ENCODE measurements around the gene SUV39H1.

SUV39H1 gene

GRCh38 chrX:48749182-48749581 lies 52.6 kb downstream of the SUV39H1 start:
- H3K79me2 ChIP-seq (ENCODE audit: insufficient read depth, low read length), result no peaks in the 10 kb centered on the region
- H3K9me3 ChIP-seq (ENCODE audit: insufficient read depth, low read depth, low read length), result no peaks in the 10 kb centered on the region
- no peaks in the 10 kb centered on the region for H4K20me1 ChIP-seq (ENCODE audit: insufficient read depth, low read length, poor library complexity, severe bottlenecking)
- no peak overlapping the region for H3K4me2 ChIP-seq (ENCODE audit: low read depth, low read length, poor library complexity, severe bottlenecking)
- no peaks in the 10 kb centered on the region for H3K9me2 ChIP-seq (replicated peaks; ENCODE audit: low read depth, low read length)
- no peak overlapping the region for H3K4me3 ChIP-seq (ENCODE audit: low read length, poor library complexity, severe bottlenecking)
- H3F3A ChIP-seq (ENCODE audit: low read depth), result no peaks in the 10 kb centered on the region
- no peaks in the 10 kb centered on the region for H3K4me1 ChIP-seq (ENCODE audit: insufficient read depth, low read length, poor library complexity, severe bottlenecking)
- H3K36me3 ChIP-seq (ENCODE audit: insufficient read depth, low read length), result no peaks in the 10 kb centered on the region
- no peak for TF ChIP-seq CTCF (conservative IDR thresholded peaks at IDR 0.05; ENCODE audit: low read length)
- TF ChIP-seq EZH2phosphoT487 (IDR thresholded peaks at IDR 0.05; ENCODE audit: borderline replicate concordance), result no peak
- H2AFZ ChIP-seq (ENCODE audit: low read length), result no peak overlapping the region
- no peak overlapping the region for H3K9ac ChIP-seq (ENCODE audit: low read depth, low read length, poor library complexity, severe bottlenecking)
- H3K27me3 ChIP-seq (ENCODE audit: insufficient read depth, low read length, poor library complexity, severe bottlenecking), result no peaks in the 10 kb centered on the region

GRCh38 chrX:48751343-48751742 lies 54.8 kb downstream of the SUV39H1 start:
- H3K4me2 ChIP-seq (ENCODE audit: low read depth, low read length, poor library complexity, severe bottlenecking), result no peak overlapping the region
- H3K27me3 ChIP-seq (ENCODE audit: insufficient read depth, low read length, poor library complexity, severe bottlenecking), result no peaks in the 10 kb centered on the region
- no peaks in the 10 kb centered on the region for H3F3A ChIP-seq (ENCODE audit: low read depth)
- H3K9me3 ChIP-seq (ENCODE audit: insufficient read depth, low read depth, low read length), result no peaks in the 10 kb centered on the region
- no peaks in the 10 kb centered on the region for H3K36me3 ChIP-seq (ENCODE audit: insufficient read depth, low read length)
- H3K79me2 ChIP-seq (ENCODE audit: insufficient read depth, low read length), result no peaks in the 10 kb centered on the region
- H3K4me3 ChIP-seq (ENCODE audit: low read length, poor library complexity, severe bottlenecking), result no peak overlapping the region
- TF ChIP-seq EZH2phosphoT487 (IDR thresholded peaks at IDR 0.05; ENCODE audit: borderline replicate concordance) (no peak), CTCF (conservative IDR thresholded peaks at IDR 0.05; ENCODE audit: low read length) (no peak)
- no peaks in the 10 kb centered on the region for H3K9me2 ChIP-seq (replicated peaks; ENCODE audit: low read depth, low read length)
- no peaks in the 10 kb centered on the region for H3K4me1 ChIP-seq (ENCODE audit: insufficient read depth, low read length, poor library complexity, severe bottlenecking)
- no peak overlapping the region for H2AFZ ChIP-seq (ENCODE audit: low read length)
- no peaks in the 10 kb centered on the region for H4K20me1 ChIP-seq (ENCODE audit: insufficient read depth, low read length, poor library complexity, severe bottlenecking)
- no peak overlapping the region for H3K9ac ChIP-seq (ENCODE audit: low read depth, low read length, poor library complexity, severe bottlenecking)

GRCh38 chrX:48752498-48752897 lies 56.0 kb downstream of the SUV39H1 start:
- H3K4me1 ChIP-seq (ENCODE audit: insufficient read depth, low read length, poor library complexity, severe bottlenecking), result no peaks in the 10 kb centered on the region
- H3F3A ChIP-seq (ENCODE audit: low read depth), result no peaks in the 10 kb centered on the region
- H3K9me2 ChIP-seq (replicated peaks; ENCODE audit: low read depth, low read length), result no peaks in the 10 kb centered on the region
- TF ChIP-seq EZH2phosphoT487 (IDR thresholded peaks at IDR 0.05; ENCODE audit: borderline replicate concordance), result no peak
- TF ChIP-seq CTCF (conservative IDR thresholded peaks at IDR 0.05; ENCODE audit: low read length), result no peak
- H4K20me1 ChIP-seq (ENCODE audit: insufficient read depth, low read length, poor library complexity, severe bottlenecking), result no peaks in the 10 kb centered on the region
- H3K4me3 ChIP-seq (ENCODE audit: low read length, poor library complexity, severe bottlenecking), result no peak overlapping the region
- no peaks in the 10 kb centered on the region for H3K27me3 ChIP-seq (ENCODE audit: insufficient read depth, low read length, poor library complexity, severe bottlenecking)
- H3K36me3 ChIP-seq (ENCODE audit: insufficient read depth, low read length), result no peaks in the 10 kb centered on the region
- H3K9me3 ChIP-seq (ENCODE audit: insufficient read depth, low read depth, low read length), result no peaks in the 10 kb centered on the region
- H3K79me2 ChIP-seq (ENCODE audit: insufficient read depth, low read length), result no peaks in the 10 kb centered on the region
- H2AFZ ChIP-seq (ENCODE audit: low read length), result no peak overlapping the region
- H3K9ac ChIP-seq (ENCODE audit: low read depth, low read length, poor library complexity, severe bottlenecking), result no peak overlapping the region
- no peak overlapping the region for H3K4me2 ChIP-seq (ENCODE audit: low read depth, low read length, poor library complexity, severe bottlenecking)
